ENCODE results near the gene SH3BP5L. TPM values are rescaled to one million over a fixed set of nuclear protein-coding genes. Genes with fewer than 3 reads are reported as not detected.

SH3BP5L gene
- total and polyA plus RNA-seq, 2 of the 8 experiments (the other 6 are each of a cell fraction or from before 2014, with no cell fraction given), result 20.2 to 28.4 TPM

DNA sequence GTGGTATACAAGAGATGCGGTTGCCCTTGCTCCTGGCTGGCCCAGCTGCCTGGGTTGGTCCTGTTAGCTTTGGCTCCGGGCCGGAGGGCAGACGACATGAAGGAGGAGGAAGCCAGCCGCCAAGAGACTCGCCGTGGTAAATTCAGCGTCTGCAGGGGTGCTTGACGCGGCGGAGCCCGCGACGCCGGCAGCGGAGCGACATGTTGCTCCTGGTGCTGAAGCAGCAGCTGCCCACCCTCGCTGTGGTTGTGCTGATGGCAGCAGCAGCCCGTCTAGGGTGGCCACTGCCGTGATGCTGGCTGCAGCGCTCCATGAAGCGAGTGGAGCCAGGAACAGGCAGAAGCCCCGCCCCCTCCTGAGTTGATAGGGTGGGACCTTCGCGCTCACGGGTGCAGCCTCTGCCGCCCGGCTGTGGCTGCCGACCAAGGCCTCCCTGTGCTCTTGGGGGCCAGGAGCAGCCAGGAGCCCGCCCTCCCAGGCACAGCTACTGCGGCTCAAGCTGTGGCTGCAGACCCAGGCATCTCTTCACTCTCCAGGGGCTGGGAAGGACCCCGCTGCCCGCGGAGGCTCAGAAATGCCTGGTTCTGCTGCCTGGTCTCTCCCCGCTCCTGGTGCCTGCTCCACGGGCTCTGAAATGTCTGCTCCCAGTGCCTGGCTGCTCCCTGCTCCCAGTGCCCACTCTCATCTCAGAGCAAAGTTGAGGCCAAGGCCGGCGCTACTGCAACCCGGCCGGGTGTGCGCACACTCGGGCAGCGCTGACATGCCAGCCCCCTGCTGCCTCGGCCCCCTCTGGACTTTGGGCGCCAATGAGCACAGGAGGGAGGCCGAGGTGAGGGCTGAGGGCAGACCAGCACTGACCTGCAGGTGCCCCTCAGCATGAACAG is 37.5 kb upstream of the SH3BP5L start (continued):
- TF ChIP-seq, protein P1, sequence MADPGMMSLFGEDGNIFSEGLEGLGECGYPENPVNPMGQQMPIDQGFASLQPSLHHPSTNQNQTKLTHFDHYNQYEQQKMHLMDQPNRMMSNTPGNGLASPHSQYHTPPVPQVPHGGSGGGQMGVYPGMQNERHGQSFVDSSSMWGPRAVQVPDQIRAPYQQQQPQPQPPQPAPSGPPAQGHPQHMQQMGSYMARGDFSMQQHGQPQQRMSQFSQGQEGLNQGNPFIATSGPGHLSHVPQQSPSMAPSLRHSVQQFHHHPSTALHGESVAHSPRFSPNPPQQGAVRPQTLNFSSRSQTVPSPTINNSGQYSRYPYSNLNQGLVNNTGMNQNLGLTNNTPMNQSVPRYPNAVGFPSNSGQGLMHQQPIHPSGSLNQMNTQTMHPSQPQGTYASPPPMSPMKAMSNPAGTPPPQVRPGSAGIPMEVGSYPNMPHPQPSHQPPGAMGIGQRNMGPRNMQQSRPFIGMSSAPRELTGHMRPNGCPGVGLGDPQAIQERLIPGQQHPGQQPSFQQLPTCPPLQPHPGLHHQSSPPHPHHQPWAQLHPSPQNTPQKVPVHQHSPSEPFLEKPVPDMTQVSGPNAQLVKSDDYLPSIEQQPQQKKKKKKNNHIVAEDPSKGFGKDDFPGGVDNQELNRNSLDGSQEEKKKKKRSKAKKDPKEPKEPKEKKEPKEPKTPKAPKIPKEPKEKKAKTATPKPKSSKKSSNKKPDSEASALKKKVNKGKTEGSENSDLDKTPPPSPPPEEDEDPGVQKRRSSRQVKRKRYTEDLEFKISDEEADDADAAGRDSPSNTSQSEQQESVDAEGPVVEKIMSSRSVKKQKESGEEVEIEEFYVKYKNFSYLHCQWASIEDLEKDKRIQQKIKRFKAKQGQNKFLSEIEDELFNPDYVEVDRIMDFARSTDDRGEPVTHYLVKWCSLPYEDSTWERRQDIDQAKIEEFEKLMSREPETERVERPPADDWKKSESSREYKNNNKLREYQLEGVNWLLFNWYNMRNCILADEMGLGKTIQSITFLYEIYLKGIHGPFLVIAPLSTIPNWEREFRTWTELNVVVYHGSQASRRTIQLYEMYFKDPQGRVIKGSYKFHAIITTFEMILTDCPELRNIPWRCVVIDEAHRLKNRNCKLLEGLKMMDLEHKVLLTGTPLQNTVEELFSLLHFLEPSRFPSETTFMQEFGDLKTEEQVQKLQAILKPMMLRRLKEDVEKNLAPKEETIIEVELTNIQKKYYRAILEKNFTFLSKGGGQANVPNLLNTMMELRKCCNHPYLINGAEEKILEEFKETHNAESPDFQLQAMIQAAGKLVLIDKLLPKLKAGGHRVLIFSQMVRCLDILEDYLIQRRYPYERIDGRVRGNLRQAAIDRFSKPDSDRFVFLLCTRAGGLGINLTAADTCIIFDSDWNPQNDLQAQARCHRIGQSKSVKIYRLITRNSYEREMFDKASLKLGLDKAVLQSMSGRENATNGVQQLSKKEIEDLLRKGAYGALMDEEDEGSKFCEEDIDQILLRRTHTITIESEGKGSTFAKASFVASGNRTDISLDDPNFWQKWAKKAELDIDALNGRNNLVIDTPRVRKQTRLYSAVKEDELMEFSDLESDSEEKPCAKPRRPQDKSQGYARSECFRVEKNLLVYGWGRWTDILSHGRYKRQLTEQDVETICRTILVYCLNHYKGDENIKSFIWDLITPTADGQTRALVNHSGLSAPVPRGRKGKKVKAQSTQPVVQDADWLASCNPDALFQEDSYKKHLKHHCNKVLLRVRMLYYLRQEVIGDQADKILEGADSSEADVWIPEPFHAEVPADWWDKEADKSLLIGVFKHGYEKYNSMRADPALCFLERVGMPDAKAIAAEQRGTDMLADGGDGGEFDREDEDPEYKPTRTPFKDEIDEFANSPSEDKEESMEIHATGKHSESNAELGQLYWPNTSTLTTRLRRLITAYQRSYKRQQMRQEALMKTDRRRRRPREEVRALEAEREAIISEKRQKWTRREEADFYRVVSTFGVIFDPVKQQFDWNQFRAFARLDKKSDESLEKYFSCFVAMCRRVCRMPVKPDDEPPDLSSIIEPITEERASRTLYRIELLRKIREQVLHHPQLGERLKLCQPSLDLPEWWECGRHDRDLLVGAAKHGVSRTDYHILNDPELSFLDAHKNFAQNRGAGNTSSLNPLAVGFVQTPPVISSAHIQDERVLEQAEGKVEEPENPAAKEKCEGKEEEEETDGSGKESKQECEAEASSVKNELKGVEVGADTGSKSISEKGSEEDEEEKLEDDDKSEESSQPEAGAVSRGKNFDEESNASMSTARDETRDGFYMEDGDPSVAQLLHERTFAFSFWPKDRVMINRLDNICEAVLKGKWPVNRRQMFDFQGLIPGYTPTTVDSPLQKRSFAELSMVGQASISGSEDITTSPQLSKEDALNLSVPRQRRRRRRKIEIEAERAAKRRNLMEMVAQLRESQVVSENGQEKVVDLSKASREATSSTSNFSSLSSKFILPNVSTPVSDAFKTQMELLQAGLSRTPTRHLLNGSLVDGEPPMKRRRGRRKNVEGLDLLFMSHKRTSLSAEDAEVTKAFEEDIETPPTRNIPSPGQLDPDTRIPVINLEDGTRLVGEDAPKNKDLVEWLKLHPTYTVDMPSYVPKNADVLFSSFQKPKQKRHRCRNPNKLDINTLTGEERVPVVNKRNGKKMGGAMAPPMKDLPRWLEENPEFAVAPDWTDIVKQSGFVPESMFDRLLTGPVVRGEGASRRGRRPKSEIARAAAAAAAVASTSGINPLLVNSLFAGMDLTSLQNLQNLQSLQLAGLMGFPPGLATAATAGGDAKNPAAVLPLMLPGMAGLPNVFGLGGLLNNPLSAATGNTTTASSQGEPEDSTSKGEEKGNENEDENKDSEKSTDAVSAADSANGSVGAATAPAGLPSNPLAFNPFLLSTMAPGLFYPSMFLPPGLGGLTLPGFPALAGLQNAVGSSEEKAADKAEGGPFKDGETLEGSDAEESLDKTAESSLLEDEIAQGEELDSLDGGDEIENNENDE (IDR thresholded peaks at IDR 0.05; ENCODE audit: insufficient replicate concordance, low read length), result no peak
- TF ChIP-seq, protein P2, sequence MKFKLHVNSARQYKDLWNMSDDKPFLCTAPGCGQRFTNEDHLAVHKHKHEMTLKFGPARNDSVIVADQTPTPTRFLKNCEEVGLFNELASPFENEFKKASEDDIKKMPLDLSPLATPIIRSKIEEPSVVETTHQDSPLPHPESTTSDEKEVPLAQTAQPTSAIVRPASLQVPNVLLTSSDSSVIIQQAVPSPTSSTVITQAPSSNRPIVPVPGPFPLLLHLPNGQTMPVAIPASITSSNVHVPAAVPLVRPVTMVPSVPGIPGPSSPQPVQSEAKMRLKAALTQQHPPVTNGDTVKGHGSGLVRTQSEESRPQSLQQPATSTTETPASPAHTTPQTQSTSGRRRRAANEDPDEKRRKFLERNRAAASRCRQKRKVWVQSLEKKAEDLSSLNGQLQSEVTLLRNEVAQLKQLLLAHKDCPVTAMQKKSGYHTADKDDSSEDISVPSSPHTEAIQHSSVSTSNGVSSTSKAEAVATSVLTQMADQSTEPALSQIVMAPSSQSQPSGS (IDR thresholded peaks at IDR 0.05; ENCODE audit: low read length), result no peak
- TF ChIP-seq, protein P3, sequence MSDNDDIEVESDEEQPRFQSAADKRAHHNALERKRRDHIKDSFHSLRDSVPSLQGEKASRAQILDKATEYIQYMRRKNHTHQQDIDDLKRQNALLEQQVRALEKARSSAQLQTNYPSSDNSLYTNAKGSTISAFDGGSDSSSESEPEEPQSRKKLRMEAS (IDR thresholded peaks at IDR 0.05), result peak; percentile 27; the same call in 1 of the 2 replicates
- TF ChIP-seq TAF7 (optimal IDR thresholded peaks at IDR 0.05; ENCODE audit: borderline replicate concordance, low read depth, low read length) (no peak), EP300 (IDR thresholded peaks at IDR 0.05; ENCODE audit: borderline replicate concordance in 1 of 2, low read depth in 2 of 2, low read length in 2 of 2) (no peak), SIX5 (IDR thresholded peaks at IDR 0.05; ENCODE audit: low read depth, low read length) (no peak), BACH1 (IDR thresholded peaks at IDR 0.05; ENCODE audit: low read length) (peak; percentile 16; the same call in 1 of the 2 replicates)

Measured in H1 (cell line).